ENCODE results near the gene ENOX1.
"Not testable (repeated sequence)": the region's sequence is repeated elsewhere in the genome, so short reads cannot be mapped to it uniquely, and the experiment has no call there.

ENOX1 gene

GRCh38 chr13:43786766-43787517 is at the start of gene ENOX1:
Gene ENOX1, minus strand, starts transcription at chr13:43786972.
- DNase-seq: peak; percentile 32

- DNase-seq: no peak
These were observed 48.9 kb upstream of the ENOX1 start for GRCh38 chr13:43835701-43836100.

- no peak for DNase-seq
These were observed 44.3 kb upstream of the ENOX1 start for GRCh38 chr13:43831088-43831487.

- no peak for DNase-seq
These were observed 43.7 kb upstream of the ENOX1 start for GRCh38 chr13:43830497-43830881.

- DNase-seq: not testable (repeated sequence)
These were observed 37.9 kb upstream of the ENOX1 start for GRCh38 chr13:43824656-43825055.

- DNase-seq: no peak
These were observed 36.2 kb upstream of the ENOX1 start for GRCh38 chr13:43822969-43823368.

GRCh38 chr13:43816401-43816889 is 29.7 kb upstream of the ENOX1 start:
- DNase-seq: no peak

GRCh38 chr13:43815204-43815603 is 28.4 kb upstream of the ENOX1 start:
- DNase-seq: no peak

GRCh38 chr13:43808676-43809075 is 21.9 kb upstream of the ENOX1 start:
- DNase-seq: no peak

- DNase-seq: no peak
These were observed 18.9 kb upstream of the ENOX1 start for GRCh38 chr13:43805681-43806128.

- DNase-seq: no peak
These were observed 18.3 kb upstream of the ENOX1 start for GRCh38 chr13:43805071-43805468.

- no peak for DNase-seq
These were observed 17.8 kb upstream of the ENOX1 start for GRCh38 chr13:43804461-43805070.

- no peak for DNase-seq
These were observed 15.7 kb upstream of the ENOX1 start for GRCh38 chr13:43802511-43802910.

- DNase-seq: no peak
These were observed 14.1 kb upstream of the ENOX1 start for GRCh38 chr13:43800828-43801227.

GRCh38 chr13:43799191-43799590 is 12.4 kb upstream of the ENOX1 start:
- DNase-seq: no peak

GRCh38 chr13:43797869-43798268 is 11.1 kb upstream of the ENOX1 start:
- no peak for DNase-seq

- no peak for DNase-seq
These were observed 10.4 kb upstream of the ENOX1 start for GRCh38 chr13:43797159-43797558.

- no peak for DNase-seq
These were observed 7.6 kb upstream of the ENOX1 start for GRCh38 chr13:43794416-43794815.

GRCh38 chr13:43792076-43792881 is 5.5 kb upstream of the ENOX1 start:
- DNase-seq: no peak

- no peak for DNase-seq
These were observed 1.2 kb upstream of the ENOX1 start for GRCh38 chr13:43787997-43788396.

- DNase-seq: no peak
These were observed 733 bp upstream of the ENOX1 start for GRCh38 chr13:43787518-43787891.

GRCh38 chr13:43786472-43786765 is 353 bp downstream of the ENOX1 start:
- DNase-seq: no peak

- no peak for DNase-seq
These were observed 911 bp downstream of the ENOX1 start for GRCh38 chr13:43785650-43786471.
